Panc1 (cell line): Measurements from ENCODE around the gene CHSY3.

Experiments used
- CTCF ChIP-seq: fragments of 450-650 bp; IDR thresholded peaks from 2 replicates; pipeline ENCODE4 v1.5.1; 2017; ENCODE audit warnings: mild to moderate bottlenecking
- POLR2AphosphoS5 ChIP-seq: IDR thresholded peaks from 2 replicates; pipeline ENCODE4 v1.6.1; 2012; ENCODE audit warnings: mild to moderate bottlenecking, low read depth, low read length, moderate library complexity
- REST ChIP-seq, 2 experiments: IDR thresholded peaks; 2 replicates each; pipeline ENCODE4 v1.6.1; 2011 to 2012; ENCODE audit warnings: low read depth in 2 of 2, control low read depth in 1 of 2, low read length in 1 of 2, mild to moderate bottlenecking in 1 of 2, moderate library complexity in 1 of 2; ENCODE audit not compliant: insufficient read depth in 1 of 2
- SIN3A ChIP-seq: IDR thresholded peaks from 2 replicates; pipeline ENCODE4 v1.6.1; 2012; ENCODE audit warnings: low read depth, mild to moderate bottlenecking, low read length, moderate library complexity, borderline replicate concordance; ENCODE audit not compliant: insufficient read depth
- TCF7L2 ChIP-seq: IDR thresholded peaks from 2 replicates; pipeline ENCODE4 v1.6.1; 2011; ENCODE audit warnings: mild to moderate bottlenecking, low read depth, low read length, inconsistent platforms

- no peak for TF ChIP-seq CTCF
- TF ChIP-seq POLR2AphosphoS5: no peak
- no peak for TF ChIP-seq REST (IDR thresholded peaks at IDR 0.05; ENCODE audit: insufficient read depth in 1 of 2, low read depth in 2 of 2, low read length in 1 of 2)
- no peak for TF ChIP-seq TCF7L2
- no peak for TF ChIP-seq SIN3A
Observed at GRCh38 chr5:130166839-130167490, 262.7 kb downstream of the CHSY3 start.
